Measurements from ENCODE around the gene PPFIA1. TPM values are rescaled to one million over a fixed set of nuclear protein-coding genes. Genes with fewer than 3 reads are reported as not detected.

The PPFIA1 gene
- total RNA-seq, 1 donor from 2014 or later = 38.6 TPM

- H3K27me3 ChIP-seq (ENCODE audit: control insufficient read depth, insufficient read depth, low read length) = no peaks in the 10 kb centered on the region
- no peak overlapping the region for H3K4me3 ChIP-seq (ENCODE audit: low read depth, low read length)
- H3K36me3 ChIP-seq (ENCODE audit: control insufficient read depth, insufficient read depth, low read length) = no peaks in the 10 kb centered on the region
- TF ChIP-seq, protein P1, sequence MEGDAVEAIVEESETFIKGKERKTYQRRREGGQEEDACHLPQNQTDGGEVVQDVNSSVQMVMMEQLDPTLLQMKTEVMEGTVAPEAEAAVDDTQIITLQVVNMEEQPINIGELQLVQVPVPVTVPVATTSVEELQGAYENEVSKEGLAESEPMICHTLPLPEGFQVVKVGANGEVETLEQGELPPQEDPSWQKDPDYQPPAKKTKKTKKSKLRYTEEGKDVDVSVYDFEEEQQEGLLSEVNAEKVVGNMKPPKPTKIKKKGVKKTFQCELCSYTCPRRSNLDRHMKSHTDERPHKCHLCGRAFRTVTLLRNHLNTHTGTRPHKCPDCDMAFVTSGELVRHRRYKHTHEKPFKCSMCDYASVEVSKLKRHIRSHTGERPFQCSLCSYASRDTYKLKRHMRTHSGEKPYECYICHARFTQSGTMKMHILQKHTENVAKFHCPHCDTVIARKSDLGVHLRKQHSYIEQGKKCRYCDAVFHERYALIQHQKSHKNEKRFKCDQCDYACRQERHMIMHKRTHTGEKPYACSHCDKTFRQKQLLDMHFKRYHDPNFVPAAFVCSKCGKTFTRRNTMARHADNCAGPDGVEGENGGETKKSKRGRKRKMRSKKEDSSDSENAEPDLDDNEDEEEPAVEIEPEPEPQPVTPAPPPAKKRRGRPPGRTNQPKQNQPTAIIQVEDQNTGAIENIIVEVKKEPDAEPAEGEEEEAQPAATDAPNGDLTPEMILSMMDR (IDR thresholded peaks at IDR 0.05; ENCODE audit: insufficient read depth, low read length, poor library complexity, severe bottlenecking) = no peak
- DNase-seq (ENCODE audit: low read depth) = no peak
Observed at GRCh38 chr11:70323806-70324205, 53.3 kb downstream of the PPFIA1 start.

GRCh38 chr11:70324376-70325115, 54.1 kb downstream of the PPFIA1 start:
- Histone ChIP-seq H3K36me3 (ENCODE audit: control insufficient read depth, insufficient read depth, low read length) (no peaks in the 10 kb centered on the region), H3K4me3 (ENCODE audit: low read depth, low read length) (no peak overlapping the region), H3K27me3 (ENCODE audit: control insufficient read depth, insufficient read depth, low read length) (no peaks in the 10 kb centered on the region)
- DNase-seq (ENCODE audit: low read depth) = no peak
- TF ChIP-seq, protein P1 (IDR thresholded peaks at IDR 0.05; ENCODE audit: insufficient read depth, low read length, poor library complexity, severe bottlenecking) = no peak

GRCh38 chr11:70325824-70326223, 55.3 kb downstream of the PPFIA1 start:
- TF ChIP-seq, protein P1 (IDR thresholded peaks at IDR 0.05; ENCODE audit: insufficient read depth, low read length, poor library complexity, severe bottlenecking) = no peak
- Histone ChIP-seq H3K36me3 (ENCODE audit: control insufficient read depth, insufficient read depth, low read length) (no peaks in the 10 kb centered on the region), H3K4me3 (ENCODE audit: low read depth, low read length) (no peak overlapping the region), H3K27me3 (ENCODE audit: control insufficient read depth, insufficient read depth, low read length) (no peaks in the 10 kb centered on the region)
- DNase-seq (ENCODE audit: low read depth) = no peak

GRCh38 chr11:70326365-70326811, 55.9 kb downstream of the PPFIA1 start:
- DNase-seq (ENCODE audit: low read depth) = no peak
- no peak overlapping the region for H3K4me3 ChIP-seq (ENCODE audit: low read depth, low read length)
- H3K36me3 ChIP-seq (ENCODE audit: control insufficient read depth, insufficient read depth, low read length) = no peaks in the 10 kb centered on the region
- no peaks in the 10 kb centered on the region for H3K27me3 ChIP-seq (ENCODE audit: control insufficient read depth, insufficient read depth, low read length)
- TF ChIP-seq, protein P1 (IDR thresholded peaks at IDR 0.05; ENCODE audit: insufficient read depth, low read length, poor library complexity, severe bottlenecking) = no peak

DNA sequence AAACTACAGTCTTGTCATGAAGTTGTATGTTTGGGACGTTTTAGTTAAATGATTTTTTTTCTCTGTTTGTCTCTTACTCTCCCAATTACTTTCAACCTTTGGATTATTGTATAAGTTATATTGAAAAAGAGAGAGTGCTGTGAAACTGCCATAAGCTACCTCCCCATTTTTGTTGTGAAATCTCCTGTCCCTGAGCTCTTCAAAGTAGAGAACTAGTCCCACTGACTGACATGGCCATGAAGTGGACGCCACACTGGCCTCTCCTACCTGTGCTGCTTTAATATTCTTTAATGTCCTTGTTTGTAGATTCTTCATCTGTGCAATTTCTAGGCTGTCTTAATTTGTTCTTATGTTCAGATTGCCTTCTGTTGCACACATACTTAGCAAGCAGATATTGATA, 56.3 kb downstream of the PPFIA1 start:
- no peaks in the 10 kb centered on the region for H3K27me3 ChIP-seq (ENCODE audit: control insufficient read depth, insufficient read depth, low read length)
- TF ChIP-seq, protein P1 (IDR thresholded peaks at IDR 0.05; ENCODE audit: insufficient read depth, low read length, poor library complexity, severe bottlenecking) = no peak
- DNase-seq (ENCODE audit: low read depth) = no peak
- no peaks in the 10 kb centered on the region for H3K36me3 ChIP-seq (ENCODE audit: control insufficient read depth, insufficient read depth, low read length)
- H3K4me3 ChIP-seq (ENCODE audit: low read depth, low read length) = no peak overlapping the region

- Histone ChIP-seq H3K27me3 (ENCODE audit: control insufficient read depth, insufficient read depth, low read length) (no peaks in the 10 kb centered on the region), H3K4me3 (ENCODE audit: low read depth, low read length) (no peak overlapping the region), H3K36me3 (ENCODE audit: control insufficient read depth, insufficient read depth, low read length) (peaks cover 2% of the 10 kb centered on the region)
- TF ChIP-seq, protein P1 (IDR thresholded peaks at IDR 0.05; ENCODE audit: insufficient read depth, low read length, poor library complexity, severe bottlenecking) = no peak
- no peak for DNase-seq (ENCODE audit: low read depth)
Observed at GRCh38 chr11:70327717-70328116, 57.2 kb downstream of the PPFIA1 start.
